MM.1S (cell line): Measurements from ENCODE around the gene DNM1.

Experiments
- DNase-seq: peaks from one replicate; pipeline ENCODE4 v3.0.0-alpha.2; 2015
- H2AFZ ChIP-seq: fragments of 300-600 bp; sonication (generic); 2 replicates; pipeline ENCODE4 v1.6.0; 2016; ENCODE audit warnings: antibody characterized with exemption, low read length
- H3F3A ChIP-seq: fragments of 300-600 bp; sonication (generic); 2 replicates; pipeline ENCODE4 v1.6.1; 2016; ENCODE audit warnings: mild to moderate bottlenecking, antibody characterized with exemption, low read length, moderate library complexity, mixed read lengths; ENCODE audit not compliant: insufficient read depth
- H3K27ac ChIP-seq: fragments of 300-600 bp; sonication (generic); 2 replicates; pipeline ENCODE4 v1.5.1; 2016; ENCODE audit warnings: mild to moderate bottlenecking, low read length
- H3K27me3 ChIP-seq: fragments of 300-600 bp; sonication (generic); replicated peaks from 2 replicates; pipeline ENCODE4 v1.6.0; 2016; ENCODE audit warnings: low read length; ENCODE audit not compliant: insufficient read depth
- H3K36me3 ChIP-seq: fragments of 300-600 bp; sonication (generic); replicated peaks from 2 replicates; pipeline ENCODE4 v1.6.1; 2016; ENCODE audit warnings: mild to moderate bottlenecking, low read length, mixed read lengths; ENCODE audit not compliant: insufficient read depth
- H3K4me1 ChIP-seq: fragments of 300-600 bp; sonication (generic); 2 replicates; pipeline ENCODE4 v1.6.1; 2016; ENCODE audit warnings: low read length, mixed read lengths
- H3K4me2 ChIP-seq: fragments of 300-600 bp; sonication (generic); 2 replicates; pipeline ENCODE4 v1.6.0; 2016; ENCODE audit warnings: low read depth, low read length
- H3K4me3 ChIP-seq: fragments of 300-600 bp; sonication (generic); 2 replicates; pipeline ENCODE4 v1.5.1; 2016; ENCODE audit warnings: low read length, mixed read lengths
- H3K79me2 ChIP-seq: fragments of 300-600 bp; sonication (generic); 2 replicates; pipeline ENCODE4 v1.6.1; 2016; ENCODE audit warnings: mixed run types, low read length, mixed read lengths
- H3K9ac ChIP-seq: fragments of 300-600 bp; sonication (generic); 2 replicates; pipeline ENCODE4 v1.6.1; 2016; ENCODE audit warnings: low read length, mixed read lengths
- H3K9me2 ChIP-seq: fragments of 300-600 bp; sonication (generic); replicated peaks from 2 replicates; pipeline ENCODE4 v1.6.1; 2016; ENCODE audit warnings: mild to moderate bottlenecking, low read length, mixed read lengths; ENCODE audit not compliant: insufficient read depth
- H3K9me3 ChIP-seq: fragments of 300-600 bp; sonication (generic); replicated peaks from 2 replicates; pipeline ENCODE4 v1.6.1; 2016; ENCODE audit warnings: mild to moderate bottlenecking, low read length, mixed read lengths; ENCODE audit not compliant: insufficient read depth
- H4K20me1 ChIP-seq: fragments of 300-600 bp; sonication (generic); 2 replicates; pipeline ENCODE4 v1.6.1; 2016; ENCODE audit warnings: mild to moderate bottlenecking, low read length, moderate library complexity, mixed read lengths; ENCODE audit not compliant: insufficient read depth
- CTCF ChIP-seq: fragments of 300-600 bp; sonication (generic); IDR thresholded peaks from 2 replicates; pipeline ENCODE4 v1.5.1; 2016; ENCODE audit warnings: antibody characterized with exemption, low read length, mixed read lengths
- EZH2 ChIP-seq: fragments of 300-600 bp; sonication (generic); optimal IDR thresholded peaks from 2 replicates; pipeline ENCODE3; 2017; ENCODE audit warnings: low read depth, mild to moderate bottlenecking, antibody characterized with exemption, low read length, mixed read lengths
- EZH2phosphoT487 ChIP-seq: fragments of 300-600 bp; sonication (generic); IDR thresholded peaks from 2 replicates; pipeline ENCODE4 v1.6.1; 2018; ENCODE audit warnings: antibody characterized with exemption, low read length

The DNM1 gene

GRCh38 chr9:128297221-128297773, 94.1 kb downstream of the DNM1 start:
- Histone ChIP-seq H3K9me2 (no peaks in the 10 kb centered on the region), H3K4me1 (0 out of 2 replicates have a peak, but pooled peaks cover 6% of the 10 kb centered on the region), H3K4me2 (no peak overlapping the region), H3K9ac (no peak overlapping the region), H3K27me3 (no peaks in the 10 kb centered on the region), H3K4me3 (no peak overlapping the region), H3K36me3 (no peaks in the 10 kb centered on the region), H3K79me2 (no peaks in the 10 kb centered on the region), H3K9me3 (no peaks in the 10 kb centered on the region), H3K27ac (no peak overlapping the region), H2AFZ (no peak overlapping the region), H4K20me1 (no peaks in the 10 kb centered on the region), H3F3A (no peaks in the 10 kb centered on the region)
- TF ChIP-seq EZH2phosphoT487 (no peak), EZH2 (no peak), CTCF (no peak)
- no peak for DNase-seq

GRCh38 chr9:128298535-128299482, 95.6 kb downstream of the DNM1 start:
- no peak overlapping the region for H3K4me3 ChIP-seq
- H3K9ac ChIP-seq, result no peak overlapping the region
- H4K20me1 ChIP-seq, result no peaks in the 10 kb centered on the region
- H3K4me2 ChIP-seq, result no peak overlapping the region
- H3K79me2 ChIP-seq, result no peaks in the 10 kb centered on the region
- H3F3A ChIP-seq, result no peaks in the 10 kb centered on the region
- no peaks in the 10 kb centered on the region for H3K27me3 ChIP-seq
- no peak for DNase-seq
- no peaks in the 10 kb centered on the region for H3K9me2 ChIP-seq
- H2AFZ ChIP-seq, result no peak overlapping the region
- no peaks in the 10 kb centered on the region for H3K9me3 ChIP-seq
- H3K4me1 ChIP-seq, result 0 out of 2 replicates have a peak, but pooled peaks cover 6% of the 10 kb centered on the region
- TF ChIP-seq EZH2phosphoT487 (no peak), EZH2 (no peak), CTCF (no peak)
- no peak overlapping the region for H3K27ac ChIP-seq
- H3K36me3 ChIP-seq, result no peaks in the 10 kb centered on the region

GRCh38 chr9:128304136-128304970, 101.2 kb downstream of the DNM1 start:
- no peaks in the 10 kb centered on the region for H3K79me2 ChIP-seq
- no peaks in the 10 kb centered on the region for H4K20me1 ChIP-seq
- no peaks in the 10 kb centered on the region for H3K4me1 ChIP-seq
- DNase-seq, result no peak
- no peak overlapping the region for H3K27ac ChIP-seq
- no peak overlapping the region for H2AFZ ChIP-seq
- H3K9me3 ChIP-seq, result no peaks in the 10 kb centered on the region
- H3K9ac ChIP-seq, result no peak overlapping the region
- H3K27me3 ChIP-seq, result no peaks in the 10 kb centered on the region
- H3K36me3 ChIP-seq, result no peaks in the 10 kb centered on the region
- H3K9me2 ChIP-seq, result no peaks in the 10 kb centered on the region
- H3F3A ChIP-seq, result no peaks in the 10 kb centered on the region
- TF ChIP-seq CTCF (no peak), EZH2 (no peak), EZH2phosphoT487 (no peak)
- no peak overlapping the region for H3K4me3 ChIP-seq
- H3K4me2 ChIP-seq, result no peak overlapping the region
